NCI-H187 (cell line): Measurements from ENCODE around the gene BEST1.

ENCODE experiments used
- DNase-seq, 2 experiments: peaks; one replicate each; lab custom pipeline; 2025; lab: John Stamatoyannopoulos, UW

BEST1 gene

GRCh38 chr11:61950035-61950547 is at the start of gene BEST1:
TSS of gene BEST1 (plus strand) at chr11:61950351. CDS start at chr11:61951807, 1,456 bp downstream.
- DNase-seq: no peak

GRCh38 chr11:61901397-61901796 is 48.8 kb upstream of the BEST1 start:
- no peak for DNase-seq

GRCh38 chr11:61902313-61902712 is 47.8 kb upstream of the BEST1 start:
- no peak for DNase-seq

- no peak for DNase-seq
Measured at GRCh38 chr11:61903845-61904244, 46.3 kb upstream of the BEST1 start.

- DNase-seq: no peak
Measured at GRCh38 chr11:61904539-61905048, 45.6 kb upstream of the BEST1 start.

- no peak for DNase-seq
Measured at GRCh38 chr11:61905067-61905696, 45.0 kb upstream of the BEST1 start.

GRCh38 chr11:61905801-61906521 is 44.2 kb upstream of the BEST1 start:
- no peak for DNase-seq

GRCh38 chr11:61906522-61906909 is 43.6 kb upstream of the BEST1 start:
- no peak for DNase-seq

- DNase-seq: no peak
Measured at GRCh38 chr11:61907282-61907681, 42.9 kb upstream of the BEST1 start.

GRCh38 chr11:61907871-61908729 is 42.1 kb upstream of the BEST1 start:
- DNase-seq: no peak

- no peak for DNase-seq
Measured at GRCh38 chr11:61908730-61909316, 41.3 kb upstream of the BEST1 start.

GRCh38 chr11:61910187-61911127 is 39.7 kb upstream of the BEST1 start:
- no peak for DNase-seq

GRCh38 chr11:61911128-61911700 is 38.9 kb upstream of the BEST1 start:
- DNase-seq: no peak

- no peak for DNase-seq
Measured at GRCh38 chr11:61911701-61912529, 38.2 kb upstream of the BEST1 start.

- no peak for DNase-seq
Measured at GRCh38 chr11:61912530-61912898, 37.6 kb upstream of the BEST1 start.

GRCh38 chr11:61912991-61913698 is 37.0 kb upstream of the BEST1 start:
- no peak for DNase-seq

- DNase-seq: no peak
Measured at GRCh38 chr11:61913699-61914395, 36.3 kb upstream of the BEST1 start.

GRCh38 chr11:61914471-61915171 is 35.5 kb upstream of the BEST1 start:
- DNase-seq: no peak
